Globus pallidus (tissue), 1 donor: ENCODE data around the gene CALR.
"Not testable (repeated sequence)": the region's sequence is repeated elsewhere in the genome, so short reads cannot be mapped to it uniquely, and the experiment has no call there.

Source experiments
- DNase-seq: peaks from one replicate; pipeline ENCODE4 v3.0.0-alpha.2; 2015; ENCODE audit warnings: low spot score

The CALR gene

GRCh38 chr19:12937927-12938778, at the start of gene CALR:
CALR (plus strand) TSS chr19:12938609; CDS start chr19:12938680, 71 bp downstream.
- peak; percentile 100 for DNase-seq

- not testable (repeated sequence) for DNase-seq
These were observed 48.1 kb upstream of the CALR start for GRCh38 chr19:12890299-12890786.

- peak; percentile 99 for DNase-seq
These were observed 47.4 kb upstream of the CALR start, which contains the start of gene GCDH for GRCh38 chr19:12890787-12891552. GCDH (plus strand) TSS chr19:12891160; CDS start chr19:12891305, 145 bp downstream.

GRCh38 chr19:12891553-12892021, 46.8 kb upstream of the CALR start:
- no peak for DNase-seq

GRCh38 chr19:12893582-12893981, 44.8 kb upstream of the CALR start:
- no peak for DNase-seq

GRCh38 chr19:12896460-12896859, 41.9 kb upstream of the CALR start:
- DNase-seq: no peak

- DNase-seq: no peak
These were observed 38.4 kb upstream of the CALR start for GRCh38 chr19:12899891-12900518.

GRCh38 chr19:12907166-12907565, 31.2 kb upstream of the CALR start:
- no peak for DNase-seq

GRCh38 chr19:12912571-12912970, 25.8 kb upstream of the CALR start:
- no peak for DNase-seq

GRCh38 chr19:12913011-12913561, 25.3 kb upstream of the CALR start:
- DNase-seq: peak; percentile 84

- DNase-seq: peak; percentile 45
These were observed 24.3 kb upstream of the CALR start for GRCh38 chr19:12913851-12914690.

- not testable (repeated sequence) for DNase-seq
These were observed 22.5 kb upstream of the CALR start for GRCh38 chr19:12915860-12916259.

- DNase-seq: no peak
These were observed 20.2 kb upstream of the CALR start for GRCh38 chr19:12918253-12918652.

GRCh38 chr19:12921047-12921446, 17.4 kb upstream of the CALR start:
- DNase-seq: no peak

GRCh38 chr19:12922959-12923358, 15.4 kb upstream of the CALR start:
- no peak for DNase-seq

- no peak for DNase-seq
These were observed 13.6 kb upstream of the CALR start for GRCh38 chr19:12924621-12925310.

GRCh38 chr19:12930002-12930645, 8.3 kb upstream of the CALR start:
- DNase-seq: no peak

- no peak for DNase-seq
These were observed 5.8 kb upstream of the CALR start for GRCh38 chr19:12932392-12933286.
